HFF-Myc (cell line): ENCODE data around the gene NDE1.
"Not testable (repeated sequence)": the region's sequence is repeated elsewhere in the genome, so short reads cannot be mapped to it uniquely, and the experiment has no call there.

ENCODE experiments used
- DNase-seq: peaks from one replicate; pipeline ENCODE4 v3.0.0-alpha.2; 2011; ENCODE audit warnings: low read depth; ENCODE audit errors: extremely low read depth
- H3K4me3 ChIP-seq: replicated peaks from 2 replicates; pipeline ENCODE4 v1.5.1; 2011; ENCODE audit warnings: low read depth, mild to moderate bottlenecking, control low read depth, low read length
- CTCF ChIP-seq: IDR thresholded peaks from 2 replicates; pipeline ENCODE4 v1.5.1; 2012; ENCODE audit warnings: mild to moderate bottlenecking, low read depth, low read length, control low read depth; ENCODE audit errors: missing control alignments

Gene NDE1

GRCh38 chr16:15654591-15654990 is 4.5 kb downstream of the NDE1 start:
- TF ChIP-seq CTCF = no peak
- no peak overlapping the region for H3K4me3 ChIP-seq
- no peak for DNase-seq

GRCh38 chr16:15655561-15655960 is 5.5 kb downstream of the NDE1 start:
- not testable (repeated sequence) for H3K4me3 ChIP-seq, DNase-seq

GRCh38 chr16:15658149-15658548 is 8.1 kb downstream of the NDE1 start:
- TF ChIP-seq CTCF = no peak
- no peak overlapping the region for H3K4me3 ChIP-seq
- no peak for DNase-seq

GRCh38 chr16:15658556-15658955 is 8.5 kb downstream of the NDE1 start:
- no peak overlapping the region for H3K4me3 ChIP-seq
- TF ChIP-seq CTCF = no peak
- DNase-seq = no peak

GRCh38 chr16:15660203-15660601 is 10.2 kb downstream of the NDE1 start:
- TF ChIP-seq CTCF = no peak
- no peak for DNase-seq

GRCh38 chr16:15665107-15665506 is 15.1 kb downstream of the NDE1 start:
- no peak for DNase-seq
- H3K4me3 ChIP-seq = no peak overlapping the region
- no peak for TF ChIP-seq CTCF

More at GRCh38 chr16:15660203-15660601, 10.2 kb downstream of the NDE1 start:
- no peak overlapping the region for H3K4me3 ChIP-seq

GRCh38 chr16:15667091-15667742 is 17.2 kb downstream of the NDE1 start:
- no peak for DNase-seq
- TF ChIP-seq CTCF = no peak
- H3K4me3 ChIP-seq = no peak overlapping the region
